HEK293T (cell line): Measurements from ENCODE around the gene ZNF362.
"Not testable (repeated sequence)": the region's sequence is repeated elsewhere in the genome, so short reads cannot be mapped to it uniquely, and the experiment has no call there.

ENCODE experiments used
- ARNT ChIP-seq: fragments of 450-650 bp; IDR thresholded peaks from 2 replicates; pipeline ENCODE4 v1.6.1; 2017; ENCODE audit warnings: mild to moderate bottlenecking
- BHLHE40 ChIP-seq: fragments of 450-650 bp; IDR thresholded peaks from 2 replicates; pipeline ENCODE4 v1.6.1; 2016; ENCODE audit warnings: mild to moderate bottlenecking, moderate library complexity, borderline replicate concordance
- FOXA1 ChIP-seq: fragments of 450-650 bp; IDR thresholded peaks from 2 replicates; pipeline ENCODE4 v1.6.1; 2016; ENCODE audit warnings: mild to moderate bottlenecking
- FOXK2 ChIP-seq: fragments of 450-650 bp; IDR thresholded peaks from 2 replicates; pipeline ENCODE4 v1.6.1; 2016; ENCODE audit warnings: mild to moderate bottlenecking
- FOXM1 ChIP-seq: fragments of 450-650 bp; IDR thresholded peaks from 2 replicates; pipeline ENCODE4 v1.6.1; 2017; ENCODE audit warnings: mild to moderate bottlenecking, borderline replicate concordance
- L3MBTL2 ChIP-seq: fragments of 450-650 bp; conservative IDR thresholded peaks from 2 replicates; pipeline ENCODE4 v1.6.1; 2016; ENCODE audit warnings: mild to moderate bottlenecking
- NFRKB ChIP-seq: fragments of 450-650 bp; IDR thresholded peaks from 2 replicates; pipeline ENCODE4 v1.6.1; 2016; ENCODE audit warnings: mild to moderate bottlenecking, moderate library complexity
- SP1 ChIP-seq: fragments of 450-650 bp; IDR thresholded peaks from 2 replicates; pipeline ENCODE4 v1.6.1; 2017
- SUZ12 ChIP-seq: fragments of 450-650 bp; IDR thresholded peaks from 2 replicates; pipeline ENCODE4 v1.6.1; 2016; ENCODE audit warnings: mild to moderate bottlenecking
- TARDBP ChIP-seq: fragments of 450-650 bp; IDR thresholded peaks from 2 replicates; pipeline ENCODE4 v1.6.1; 2016
- ZNF384 ChIP-seq: fragments of 450-650 bp; IDR thresholded peaks from 2 replicates; pipeline ENCODE4 v1.6.1; 2016
- TF ChIP-seq, protein P1 (sequence below): fragments of 450-650 bp; IDR thresholded peaks from 2 replicates; pipeline ENCODE4 v1.6.1; 2016

DNA sequence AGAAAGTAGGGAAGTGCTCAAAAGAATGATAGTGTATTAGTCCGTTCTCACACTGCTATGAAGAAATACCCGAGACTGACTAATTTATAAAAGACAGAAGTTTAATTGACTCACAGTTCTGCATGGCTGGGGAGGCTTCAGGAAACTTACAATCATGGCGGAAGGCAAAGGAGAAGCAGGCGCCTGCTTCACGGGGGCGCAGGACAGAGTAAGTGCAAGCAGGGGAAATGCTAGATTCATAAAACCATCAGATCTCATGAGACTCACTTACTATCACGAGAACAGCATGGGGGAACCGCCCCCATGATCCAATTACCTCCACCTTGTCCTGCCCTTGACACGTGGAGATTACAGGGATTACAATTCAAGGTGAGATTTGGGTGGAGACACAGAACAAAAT lies 16.9 kb upstream of the ZNF362 start:
- not testable (repeated sequence) for TF ChIP-seq SP1, SUZ12, FOXA1, ZNF384, BHLHE40, FOXM1, L3MBTL2, ARNT, TARDBP, NFRKB, FOXK2
- TF ChIP-seq, protein P1, sequence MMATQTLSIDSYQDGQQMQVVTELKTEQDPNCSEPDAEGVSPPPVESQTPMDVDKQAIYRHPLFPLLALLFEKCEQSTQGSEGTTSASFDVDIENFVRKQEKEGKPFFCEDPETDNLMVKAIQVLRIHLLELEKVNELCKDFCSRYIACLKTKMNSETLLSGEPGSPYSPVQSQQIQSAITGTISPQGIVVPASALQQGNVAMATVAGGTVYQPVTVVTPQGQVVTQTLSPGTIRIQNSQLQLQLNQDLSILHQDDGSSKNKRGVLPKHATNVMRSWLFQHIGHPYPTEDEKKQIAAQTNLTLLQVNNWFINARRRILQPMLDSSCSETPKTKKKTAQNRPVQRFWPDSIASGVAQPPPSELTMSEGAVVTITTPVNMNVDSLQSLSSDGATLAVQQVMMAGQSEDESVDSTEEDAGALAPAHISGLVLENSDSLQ: not testable (repeated sequence)
